ENCODE measurements around the gene SIRT6.

- TF ChIP-seq POLR2A (IDR thresholded peaks at IDR 0.05), result no peak
- TF ChIP-seq, protein P1, sequence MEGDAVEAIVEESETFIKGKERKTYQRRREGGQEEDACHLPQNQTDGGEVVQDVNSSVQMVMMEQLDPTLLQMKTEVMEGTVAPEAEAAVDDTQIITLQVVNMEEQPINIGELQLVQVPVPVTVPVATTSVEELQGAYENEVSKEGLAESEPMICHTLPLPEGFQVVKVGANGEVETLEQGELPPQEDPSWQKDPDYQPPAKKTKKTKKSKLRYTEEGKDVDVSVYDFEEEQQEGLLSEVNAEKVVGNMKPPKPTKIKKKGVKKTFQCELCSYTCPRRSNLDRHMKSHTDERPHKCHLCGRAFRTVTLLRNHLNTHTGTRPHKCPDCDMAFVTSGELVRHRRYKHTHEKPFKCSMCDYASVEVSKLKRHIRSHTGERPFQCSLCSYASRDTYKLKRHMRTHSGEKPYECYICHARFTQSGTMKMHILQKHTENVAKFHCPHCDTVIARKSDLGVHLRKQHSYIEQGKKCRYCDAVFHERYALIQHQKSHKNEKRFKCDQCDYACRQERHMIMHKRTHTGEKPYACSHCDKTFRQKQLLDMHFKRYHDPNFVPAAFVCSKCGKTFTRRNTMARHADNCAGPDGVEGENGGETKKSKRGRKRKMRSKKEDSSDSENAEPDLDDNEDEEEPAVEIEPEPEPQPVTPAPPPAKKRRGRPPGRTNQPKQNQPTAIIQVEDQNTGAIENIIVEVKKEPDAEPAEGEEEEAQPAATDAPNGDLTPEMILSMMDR (IDR thresholded peaks at IDR 0.05), result no peak
Measured at GRCh38 chr19:4187313-4188122, 5.2 kb upstream of the SIRT6 start.

All from transverse colon (tissue), 3 donors.